Measurements from ENCODE around the gene SLC37A1. TPM values are rescaled to one million over a fixed set of nuclear protein-coding genes. Genes with fewer than 3 reads are reported as not detected.

The SLC37A1 gene
- total and polyA plus RNA-seq, 12 donors, result 1.8 to 13.2 (median 5.5) TPM

DNA sequence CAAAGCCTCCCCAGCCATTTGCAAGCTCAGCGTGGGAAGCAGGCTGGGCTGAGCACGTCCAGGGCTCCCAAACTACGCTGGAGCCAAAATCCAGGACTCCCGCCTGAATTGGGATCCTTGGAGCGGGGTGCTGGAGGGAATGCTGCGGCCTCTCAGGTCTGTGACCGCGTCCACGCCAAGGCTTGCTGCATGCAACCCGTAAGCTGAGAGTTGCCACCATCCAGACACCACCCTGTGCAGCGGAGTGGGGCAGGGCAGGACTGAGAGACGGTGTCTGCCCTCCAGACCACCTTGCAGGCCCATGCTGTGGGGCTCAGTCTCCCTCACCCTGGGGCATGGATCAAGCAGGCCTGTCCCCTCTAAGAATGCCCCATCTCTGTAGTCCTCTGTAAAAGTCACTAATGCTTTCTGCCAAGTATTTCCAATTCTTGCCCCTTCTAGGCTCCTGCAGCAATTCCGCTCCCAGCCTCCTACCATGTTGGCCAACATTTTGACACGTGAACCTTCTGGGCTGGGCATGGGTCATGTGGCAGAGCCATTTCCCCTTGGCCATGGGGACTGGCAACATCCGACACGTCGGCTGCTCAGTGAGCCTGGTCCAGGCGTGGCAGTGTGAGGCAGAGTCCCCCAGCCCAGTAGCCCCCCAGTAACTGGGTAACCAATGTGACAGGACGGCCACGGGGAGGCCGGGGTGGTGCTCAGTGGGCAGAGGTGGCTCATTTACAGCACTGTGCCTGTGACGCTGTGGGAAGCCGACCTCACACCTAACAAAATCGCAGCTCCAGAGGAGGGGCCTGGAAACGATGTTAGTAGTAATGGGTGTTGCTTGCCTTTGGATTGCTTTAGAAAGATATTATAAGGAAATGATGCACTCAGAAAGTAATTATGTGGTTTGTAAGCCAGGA lies 81.9 kb downstream of the SLC37A1 start:
- intact Hi-C loops (cut with DNase I), result loop anchor here in 5 of 10 donors (1.0 to 10.0 kb wide), 4 partner anchors 59 to 237 kb away; partner anchors contain the start of gene PDE9A (in 2 of the 5)
- Histone ChIP-seq H3K36me3 (no peaks in the 10 kb centered on the region), H3K4me3 (no peak overlapping the region), H3K27ac (no peak overlapping the region), H3K27me3 (peaks cover 4 to 24% (median 12%) of the 10 kb centered on the region in 7 donors), H3K9me3 (peaks cover 0 to 13% (median 0%) of the 10 kb centered on the region in 11 donors), H3K4me1 (peaks cover 0 to 11% (median 8%) of the 10 kb centered on the region in 9 donors)
- DNase-seq, result no peak
- 85 to 87% methylated on average over 25 of the region's 25 CpGs for WGBS, 2 donors
- no peak for ATAC-seq
- TF ChIP-seq, protein P1, sequence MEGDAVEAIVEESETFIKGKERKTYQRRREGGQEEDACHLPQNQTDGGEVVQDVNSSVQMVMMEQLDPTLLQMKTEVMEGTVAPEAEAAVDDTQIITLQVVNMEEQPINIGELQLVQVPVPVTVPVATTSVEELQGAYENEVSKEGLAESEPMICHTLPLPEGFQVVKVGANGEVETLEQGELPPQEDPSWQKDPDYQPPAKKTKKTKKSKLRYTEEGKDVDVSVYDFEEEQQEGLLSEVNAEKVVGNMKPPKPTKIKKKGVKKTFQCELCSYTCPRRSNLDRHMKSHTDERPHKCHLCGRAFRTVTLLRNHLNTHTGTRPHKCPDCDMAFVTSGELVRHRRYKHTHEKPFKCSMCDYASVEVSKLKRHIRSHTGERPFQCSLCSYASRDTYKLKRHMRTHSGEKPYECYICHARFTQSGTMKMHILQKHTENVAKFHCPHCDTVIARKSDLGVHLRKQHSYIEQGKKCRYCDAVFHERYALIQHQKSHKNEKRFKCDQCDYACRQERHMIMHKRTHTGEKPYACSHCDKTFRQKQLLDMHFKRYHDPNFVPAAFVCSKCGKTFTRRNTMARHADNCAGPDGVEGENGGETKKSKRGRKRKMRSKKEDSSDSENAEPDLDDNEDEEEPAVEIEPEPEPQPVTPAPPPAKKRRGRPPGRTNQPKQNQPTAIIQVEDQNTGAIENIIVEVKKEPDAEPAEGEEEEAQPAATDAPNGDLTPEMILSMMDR (IDR thresholded peaks at IDR 0.05), result no peak

GRCh38 chr21:42596657-42597056 lies 83.0 kb downstream of the SLC37A1 start:
- no peak overlapping the region for H3K27ac ChIP-seq
- 83 to 89% methylated on average over 2 of the region's 2 CpGs for WGBS, 2 donors
- peaks cover 4 to 32% (median 12%) of the 10 kb centered on the region in 7 donors for H3K27me3 ChIP-seq
- DNase-seq (no peak), ATAC-seq (no peak)
- peaks cover 0 to 11% (median 8%) of the 10 kb centered on the region in 9 donors for H3K4me1 ChIP-seq
- intact Hi-C loops (cut with DNase I), result loop anchor here in 4 of 10 donors (5.0 to 10.0 kb wide), 3 partner anchors 58 to 236 kb away; partner anchors contain the start of gene PDE9A (in 2 of the 4)
- no peaks in the 10 kb centered on the region for H3K36me3 ChIP-seq
- H3K9me3 ChIP-seq, result peaks cover 0 to 13% (median 0%) of the 10 kb centered on the region in 11 donors
- TF ChIP-seq, protein P1 (IDR thresholded peaks at IDR 0.05), result no peak
- no peak overlapping the region for H3K4me3 ChIP-seq

GRCh38 chr21:42597487-42598158 lies 84.0 kb downstream of the SLC37A1 start:
- 88 to 89% methylated on average over 11 of the region's 11 CpGs for WGBS, 2 donors
- intact Hi-C loops (cut with DNase I), result loop anchor here in 4 of 10 donors (5.0 to 10.0 kb wide), 3 partner anchors 57 to 235 kb away; partner anchors contain the start of gene PDE9A (in 2 of the 4)
- H3K36me3 ChIP-seq, result no peaks in the 10 kb centered on the region
- no peak for DNase-seq
- peaks cover 0 to 13% (median 0%) of the 10 kb centered on the region in 11 donors for H3K9me3 ChIP-seq
- H3K4me3 ChIP-seq, result no peak overlapping the region
- H3K4me1 ChIP-seq, result peaks cover 0 to 11% (median 8%) of the 10 kb centered on the region in 9 donors
- H3K27me3 ChIP-seq, result peaks cover 4 to 39% (median 12%) of the 10 kb centered on the region in 7 donors
- no peak for ATAC-seq
- TF ChIP-seq, protein P1 (IDR thresholded peaks at IDR 0.05), result no peak
- H3K27ac ChIP-seq, result no peak overlapping the region

GRCh38 chr21:42598159-42598735 lies 84.6 kb downstream of the SLC37A1 start:
- Histone ChIP-seq H3K4me3 (no peak overlapping the region), H3K36me3 (no peaks in the 10 kb centered on the region), H3K4me1 (peaks cover 0 to 6% (median 4%) of the 10 kb centered on the region in 9 donors), H3K27me3 (peaks cover 0 to 34% (median 10%) of the 10 kb centered on the region in 7 donors), H3K9me3 (peaks cover 0 to 13% (median 0%) of the 10 kb centered on the region in 11 donors), H3K27ac (no peak overlapping the region)
- ATAC-seq (no peak), DNase-seq (no peak)
- WGBS, 2 donors, result 93 to 95% methylated on average over 11 of the region's 11 CpGs
- TF ChIP-seq, protein P1 (IDR thresholded peaks at IDR 0.05), result no peak
- intact Hi-C loops (cut with DNase I), result loop anchor here in 4 of 10 donors (5.0 to 10.0 kb wide), 3 partner anchors 57 to 234 kb away; partner anchors contain the start of gene PDE9A (in 2 of the 4)
